Endodermal cell (in vitro differentiated cells): Measurements from ENCODE around the gene SRPX2. TPM values are rescaled to one million over a fixed set of nuclear protein-coding genes. Genes with fewer than 3 reads are reported as not detected.

ENCODE experiments used
- DNase-seq: peaks from one replicate; pipeline ENCODE4 v3.0.0-alpha.2; 2017
- H3K27ac ChIP-seq: 2 replicates; pipeline ENCODE4 v1.5.1; 2013; ENCODE audit warnings: mild to moderate bottlenecking, low read depth, low read length, moderate library complexity
- H3K27me3 ChIP-seq: 2 replicates; pipeline ENCODE4 v1.6.1; 2013; ENCODE audit warnings: mild to moderate bottlenecking, low read length, moderate library complexity; ENCODE audit not compliant: insufficient read depth, control insufficient read depth, poor library complexity, severe bottlenecking
- H3K36me3 ChIP-seq: 2 replicates; pipeline ENCODE4 v1.7.0; 2013; ENCODE audit warnings: mild to moderate bottlenecking, low read length, moderate library complexity; ENCODE audit not compliant: control insufficient read depth, insufficient read depth
- H3K4me1 ChIP-seq: one replicate; pipeline ENCODE4 v1.7.0; 2013; ENCODE audit warnings: low read length; ENCODE audit not compliant: control insufficient read depth, insufficient read depth
- H3K4me3 ChIP-seq: 2 replicates; pipeline ENCODE4 v1.5.1; 2013; ENCODE audit warnings: mild to moderate bottlenecking, low read length, moderate library complexity
- H3K9ac ChIP-seq: 2 replicates; pipeline ENCODE4 v1.6.1; 2013; ENCODE audit warnings: mild to moderate bottlenecking, low read length, moderate library complexity; ENCODE audit not compliant: poor library complexity, severe bottlenecking; ENCODE audit errors: extremely low read depth
- H3K9me3 ChIP-seq: 2 replicates; pipeline ENCODE4 v1.6.1; 2013; ENCODE audit warnings: mild to moderate bottlenecking, low read length, moderate library complexity; ENCODE audit not compliant: control insufficient read depth
- H3K27ac Mint-ChIP-seq: 2 replicates; pipeline ENCODE4 v1.8.0; 2020; ENCODE audit warnings: mixed read lengths
- H3K27me3 Mint-ChIP-seq: 2 replicates; pipeline ENCODE4 v1.8.0; 2021; ENCODE audit warnings: mild to moderate bottlenecking, mixed read lengths; ENCODE audit not compliant: insufficient read depth
- H3K36me3 Mint-ChIP-seq: 2 replicates; pipeline ENCODE4 v1.8.0; 2020; ENCODE audit warnings: low read depth, mixed read lengths
- H3K4me1 Mint-ChIP-seq: 2 replicates; pipeline ENCODE4 v1.8.0; 2020; ENCODE audit warnings: mixed read lengths
- H3K4me3 Mint-ChIP-seq: 2 replicates; pipeline ENCODE4 v1.8.0; 2020; ENCODE audit warnings: mild to moderate bottlenecking, moderate library complexity, mixed read lengths
- H3K9me3 Mint-ChIP-seq: 2 replicates; pipeline ENCODE4 v1.8.0; 2020; ENCODE audit warnings: mild to moderate bottlenecking, mixed read lengths
- WGBS, 2 experiments: methylation state at CpG; one replicate each; pipeline versions ENCODE4 v1.1.5 to v1.1.7; 2013; ENCODE audit warnings: missing lambda C conversion rate in 2 of 2, mixed read lengths in 1 of 2; ENCODE audit not compliant: insufficient coverage in 1 of 2, insufficient read length in 1 of 2; 5-methylcytosine and 5-hydroxymethylcytosine counted together
- long read RNA-seq, 4 experiments: library from polyadenylated mRNA in 2 of 4; library from RNA in 1 of 4; library from capped mRNA in 1 of 4; stranded (forward) in 3 of 4; unstranded in 1 of 4; transcript quantifications; one replicate each; pipeline ENCODE4 v2.0.0, GENCODE V29; 2020 to 2021; ENCODE audit warnings: inconsistent platforms in 1 of 4
- polyA plus RNA-seq, 2 experiments: library from polyadenylated mRNA; stranded (reverse); fragments of 50-300 nt; gene quantifications; one replicate each; pipeline ENCODE4 v1.2.3, GENCODE V29; 2013
- total RNA-seq, 2 donors: library from RNA; stranded (reverse); fragmentation: NEBNext Ultra II Directional in 1 of 2; extraction: Animal tissue kit (Norgen Biotek cat#: 25700) in 1 of 2; gene quantifications; 2 replicates in 1 of 2; 3 replicates in 1 of 2; pipeline ENCODE4 v1.2.1, GENCODE V29; 2021
- TF ChIP-seq, protein P1 (sequence below): fragments of 200-600 bp; sonication (generic); conservative IDR thresholded peaks from 2 replicates; pipeline ENCODE4 v1.5.0; 2021; ENCODE audit warnings: antibody characterized with exemption, mild to moderate bottlenecking

The SRPX2 gene, protein sequence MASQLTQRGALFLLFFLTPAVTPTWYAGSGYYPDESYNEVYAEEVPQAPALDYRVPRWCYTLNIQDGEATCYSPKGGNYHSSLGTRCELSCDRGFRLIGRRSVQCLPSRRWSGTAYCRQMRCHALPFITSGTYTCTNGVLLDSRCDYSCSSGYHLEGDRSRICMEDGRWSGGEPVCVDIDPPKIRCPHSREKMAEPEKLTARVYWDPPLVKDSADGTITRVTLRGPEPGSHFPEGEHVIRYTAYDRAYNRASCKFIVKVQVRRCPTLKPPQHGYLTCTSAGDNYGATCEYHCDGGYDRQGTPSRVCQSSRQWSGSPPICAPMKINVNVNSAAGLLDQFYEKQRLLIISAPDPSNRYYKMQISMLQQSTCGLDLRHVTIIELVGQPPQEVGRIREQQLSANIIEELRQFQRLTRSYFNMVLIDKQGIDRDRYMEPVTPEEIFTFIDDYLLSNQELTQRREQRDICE
- under 1 TPM in 1 of 2 donors, not detected in 1; 0.44 TPM for total RNA-seq
- 0.61 TPM for polyA plus RNA-seq (2013, experiment 1 of 2)
- polyA plus RNA-seq (2013, experiment 2 of 2), result 1.2 TPM
- long read RNA-seq, experiment 1, result 0 reads
- long read RNA-seq, experiment 2, result 0 reads
- long read RNA-seq, experiment 3, partial matches to known transcripts, result 0 of 1 reads
- long read RNA-seq, experiment 3, other reads (novel, unspliced or antisense), result 1 of 1 reads
- long read RNA-seq, experiment 4, result 0 reads

DNA sequence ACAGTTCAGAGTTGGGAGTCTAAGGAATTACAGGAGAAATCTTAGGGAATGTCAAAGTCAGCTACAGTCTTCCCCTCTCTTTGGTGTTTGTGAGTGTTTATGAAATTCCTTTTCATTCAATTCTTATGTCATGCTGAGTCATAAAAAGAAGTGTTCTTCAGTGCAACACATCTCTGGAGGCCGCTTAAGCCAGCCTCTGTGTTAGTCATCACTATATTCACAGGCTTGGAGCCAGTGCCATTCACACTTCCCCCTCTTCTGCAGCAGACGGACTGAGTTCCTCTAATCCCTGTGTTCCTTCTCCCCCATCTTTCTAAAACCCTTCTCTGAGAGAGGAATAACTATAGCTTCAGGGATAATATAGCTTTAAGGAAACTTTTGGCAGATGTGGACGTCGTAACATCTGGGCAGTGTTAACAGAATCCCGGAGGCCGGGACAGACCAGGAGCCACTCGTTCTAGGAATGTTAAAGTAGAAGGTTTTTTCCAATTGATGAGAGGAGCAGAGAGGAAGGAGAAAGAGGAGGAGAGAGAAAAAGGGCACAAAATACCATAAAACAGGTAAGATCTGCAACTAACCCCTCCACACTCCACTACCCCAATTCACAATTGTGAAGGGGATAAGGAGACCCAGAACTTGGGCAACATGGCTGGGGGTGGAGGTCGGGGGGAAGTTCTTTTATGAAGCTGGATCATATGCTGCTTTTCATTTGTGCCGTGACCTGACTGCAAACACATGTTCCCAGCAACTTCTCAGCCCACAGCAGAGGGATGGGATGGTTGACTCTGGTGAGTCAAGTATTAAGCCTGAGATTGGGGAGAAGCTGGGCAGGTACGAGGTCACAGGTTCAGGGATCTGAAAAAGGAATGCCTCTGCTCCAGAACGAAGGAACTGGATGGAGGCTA, at the start of gene SRPX2:
Gene SRPX2 (plus strand): TSS at position 244 of the 905 bp plus-strand sequence. CDS start 2,124 bp downstream, outside the sequence.
- Histone ChIP-seq H3K27ac (no peak within 1 kb of the TSS), H3K9ac (no peak within 1 kb of the TSS), H3K36me3 (no peaks in the 10 kb centered on the region), H3K9me3 (no peaks in the 10 kb centered on the region), H3K4me1 (no peaks in the 10 kb centered on the region), H3K4me3 (no peak within 1 kb of the TSS), H3K27me3 (no peaks in the 10 kb centered on the region)
- peaks cover 5% of the 10 kb centered on the region for H3K27me3 Mint-ChIP-seq
- DNase-seq, result no peak
- H3K27ac Mint-ChIP-seq, result no peak within 1 kb of the TSS
- 87 to 88% methylated on average over 5 to 10 of the region's 11 CpGs for WGBS, 2 experiments
- H3K4me3 Mint-ChIP-seq, result no peak within 1 kb of the TSS
- no peaks in the 10 kb centered on the region for H3K36me3 Mint-ChIP-seq
- TF ChIP-seq, protein P1, sequence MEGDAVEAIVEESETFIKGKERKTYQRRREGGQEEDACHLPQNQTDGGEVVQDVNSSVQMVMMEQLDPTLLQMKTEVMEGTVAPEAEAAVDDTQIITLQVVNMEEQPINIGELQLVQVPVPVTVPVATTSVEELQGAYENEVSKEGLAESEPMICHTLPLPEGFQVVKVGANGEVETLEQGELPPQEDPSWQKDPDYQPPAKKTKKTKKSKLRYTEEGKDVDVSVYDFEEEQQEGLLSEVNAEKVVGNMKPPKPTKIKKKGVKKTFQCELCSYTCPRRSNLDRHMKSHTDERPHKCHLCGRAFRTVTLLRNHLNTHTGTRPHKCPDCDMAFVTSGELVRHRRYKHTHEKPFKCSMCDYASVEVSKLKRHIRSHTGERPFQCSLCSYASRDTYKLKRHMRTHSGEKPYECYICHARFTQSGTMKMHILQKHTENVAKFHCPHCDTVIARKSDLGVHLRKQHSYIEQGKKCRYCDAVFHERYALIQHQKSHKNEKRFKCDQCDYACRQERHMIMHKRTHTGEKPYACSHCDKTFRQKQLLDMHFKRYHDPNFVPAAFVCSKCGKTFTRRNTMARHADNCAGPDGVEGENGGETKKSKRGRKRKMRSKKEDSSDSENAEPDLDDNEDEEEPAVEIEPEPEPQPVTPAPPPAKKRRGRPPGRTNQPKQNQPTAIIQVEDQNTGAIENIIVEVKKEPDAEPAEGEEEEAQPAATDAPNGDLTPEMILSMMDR, result no peak
- H3K4me1 Mint-ChIP-seq, result peaks cover 9% of the 10 kb centered on the region
- peaks cover 14% of the 10 kb centered on the region for H3K9me3 Mint-ChIP-seq

DNA sequence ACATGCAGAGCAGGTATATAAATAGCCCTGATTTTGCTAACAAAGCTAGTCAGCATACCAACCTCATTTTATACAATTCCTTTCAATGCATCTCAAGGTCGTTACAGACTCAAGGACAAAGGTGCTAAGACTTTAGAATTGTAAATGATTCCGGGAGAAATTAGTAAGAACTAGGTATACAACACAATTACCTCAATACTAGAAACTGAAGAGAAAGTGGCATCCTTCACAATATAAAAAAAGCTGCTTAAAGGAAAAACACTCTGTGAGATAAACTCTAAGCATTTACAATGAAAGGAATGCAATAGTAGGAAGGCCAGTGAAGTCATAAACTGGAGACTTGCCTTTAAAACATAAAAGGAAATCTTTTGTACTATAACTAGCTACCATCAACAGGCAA, 47.4 kb upstream of the SRPX2 start:
- Mint-ChIP-seq H3K4me3 (no peak overlapping the region), H3K27me3 (no peaks in the 10 kb centered on the region), H3K27ac (no peak overlapping the region), H3K4me1 (peaks cover 18% of the 10 kb centered on the region), H3K36me3 (no peaks in the 10 kb centered on the region), H3K9me3 (peaks cover 7% of the 10 kb centered on the region)
- no peaks in the 10 kb centered on the region for H3K27me3 ChIP-seq
- no peaks in the 10 kb centered on the region for H3K36me3 ChIP-seq
- H3K4me3 ChIP-seq, result no peak overlapping the region
- H3K27ac ChIP-seq, result no peak overlapping the region
- H3K4me1 ChIP-seq, result peaks cover 3% of the 10 kb centered on the region
- TF ChIP-seq, protein P1, result no peak
- no peak for DNase-seq
- 0% methylated on average over 1 of the region's 2 CpGs; no CpG with 5 or more reads in 1 of the 2 experiments for WGBS, 2 experiments
- no peak overlapping the region for H3K9ac ChIP-seq
- no peaks in the 10 kb centered on the region for H3K9me3 ChIP-seq

DNA sequence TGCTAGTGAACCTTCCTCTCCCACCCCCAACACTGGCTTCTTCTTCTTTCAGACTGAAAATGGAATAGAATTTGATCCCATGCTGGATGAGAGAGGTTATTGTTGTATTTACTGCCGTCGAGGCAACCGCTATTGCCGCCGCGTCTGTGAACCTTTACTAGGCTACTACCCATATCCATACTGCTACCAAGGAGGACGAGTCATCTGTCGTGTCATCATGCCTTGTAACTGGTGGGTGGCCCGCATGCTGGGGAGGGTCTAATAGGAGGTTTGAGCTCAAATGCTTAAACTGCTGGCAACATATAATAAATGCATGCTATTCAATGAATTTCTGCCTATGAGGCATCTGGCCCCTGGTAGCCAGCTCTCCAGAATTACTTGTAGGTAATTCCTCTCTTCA, 44.5 kb upstream of the SRPX2 start:
- H3K9me3 Mint-ChIP-seq, result peaks cover 10% of the 10 kb centered on the region
- WGBS, 2 experiments, result 90% methylated on average over 3 of the region's 9 CpGs; no CpG with 5 or more reads in 1 of the 2 experiments
- H3K27me3 Mint-ChIP-seq, result no peaks in the 10 kb centered on the region
- Histone ChIP-seq H3K27me3 (no peaks in the 10 kb centered on the region), H3K4me3 (no peak overlapping the region), H3K36me3 (no peaks in the 10 kb centered on the region), H3K27ac (no peak overlapping the region), H3K4me1 (no peaks in the 10 kb centered on the region), H3K9ac (no peak overlapping the region), H3K9me3 (no peaks in the 10 kb centered on the region)
- no peak for DNase-seq
- no peak overlapping the region for H3K4me3 Mint-ChIP-seq
- TF ChIP-seq, protein P1, result no peak
- H3K27ac Mint-ChIP-seq, result no peak overlapping the region
- H3K4me1 Mint-ChIP-seq, result peaks cover 12% of the 10 kb centered on the region
- H3K36me3 Mint-ChIP-seq, result no peaks in the 10 kb centered on the region
